Breast epithelium (tissue), 4 donors: Measurements from ENCODE around the gene PRDM10. TPM values are rescaled to one million over a fixed set of nuclear protein-coding genes. Genes with fewer than 3 reads are reported as not detected.

Experiments used
- DNase-seq, 2 donors: peaks; one replicate each; pipeline ENCODE4 v3.0.0-alpha.2; 2019; ENCODE audit warnings: low spot score in 2 of 2
- H3K27ac ChIP-seq, 2 donors: fragments of 200-600 bp; sonication (generic) in 1 of 2; one replicate each; pipeline ENCODE4 v1.5.1; 2016 to 2019; ENCODE audit warnings: mild to moderate bottlenecking in 1 of 2
- H3K27me3 ChIP-seq, 2 donors: fragments of 200-600 bp; sonication (generic) in 1 of 2; one replicate each; pipeline versions ENCODE4 v1.5.1 to v1.6.0; 2017 to 2019; ENCODE audit warnings: control low read depth in 1 of 2, mild to moderate bottlenecking in 1 of 2
- H3K36me3 ChIP-seq: fragments of 200-600 bp; one replicate; pipeline ENCODE4 v1.5.1; 2019
- H3K4me1 ChIP-seq, 2 donors: fragments of 200-600 bp; sonication (generic); one replicate each; pipeline ENCODE4 v1.5.1; 2016 to 2019; ENCODE audit warnings: control low read depth in 1 of 2
- H3K4me3 ChIP-seq, 3 donors: fragments of 200-600 bp; sonication (generic); 1 replicate in 2 of 3; 2 replicates in 1 of 3; pipeline ENCODE4 v1.5.1; 2016 to 2019; ENCODE audit warnings: mild to moderate bottlenecking in 3 of 3, moderate library complexity in 2 of 3
- H3K9me3 ChIP-seq, 2 donors: fragments of 200-600 bp; sonication (generic) in 1 of 2; one replicate each; pipeline ENCODE4 v1.5.1; 2016 to 2019; ENCODE audit warnings: control low read depth in 1 of 2
- POLR2A ChIP-seq: fragments of 450-650 bp; IDR thresholded peaks from one replicate; pipeline ENCODE4 v1.6.1; 2016; ENCODE audit warnings: antibody characterized with exemption, mild to moderate bottlenecking, moderate library complexity
- POLR2AphosphoS5 ChIP-seq, 3 donors: sonication (generic); formaldehyde crosslinking; IDR thresholded peaks; one replicate each; pipeline ENCODE4 v1.6.1; 2017; ENCODE audit warnings: antibody characterized with exemption in 3 of 3
- intact Hi-C: fragments of 100-400 bp; cut with DNase I; formaldehyde crosslinking; loops from one replicate; pipeline ENCODE4 v1.15.1; 2023; ENCODE audit warnings: low total_unique reads
- total RNA-seq, 3 donors: library from RNA; depleted of rRNA; stranded (reverse); fragments of >200 nt; gene quantifications; one replicate each; pipeline ENCODE4 v1.1.0, GENCODE V29; 2016
- TF ChIP-seq, protein P1 (sequence below), 3 donors: fragments of 450-650 bp; IDR thresholded peaks; one replicate each; pipeline ENCODE4 v1.5.1; 2016 to 2017; ENCODE audit warnings: antibody characterized with exemption in 3 of 3, mild to moderate bottlenecking in 3 of 3, moderate library complexity in 3 of 3

The PRDM10 gene
- total RNA-seq, 3 donors from 2014 or later: 4.5 to 15.2 (median 10.8) TPM

- DNase-seq: no peak
- TF ChIP-seq POLR2AphosphoS5 (IDR thresholded peaks at IDR 0.05): no peak
- H3K9me3 ChIP-seq: no peaks in the 10 kb centered on the region
- no peaks in the 10 kb centered on the region for H3K4me1 ChIP-seq
- no peaks in the 10 kb centered on the region for H3K36me3 ChIP-seq
- no peak overlapping the region for H3K27ac ChIP-seq
- no peak overlapping the region for H3K4me3 ChIP-seq
- intact Hi-C loops: no loop called here
- no peaks in the 10 kb centered on the region for H3K27me3 ChIP-seq
Observed at GRCh38 chr11:129946965-129947364, 55.7 kb downstream of the PRDM10 start.

- Histone ChIP-seq H3K27ac (no peak overlapping the region), H3K36me3 (no peaks in the 10 kb centered on the region), H3K4me3 (no peak overlapping the region), H3K27me3 (no peaks in the 10 kb centered on the region), H3K9me3 (no peaks in the 10 kb centered on the region), H3K4me1 (no peaks in the 10 kb centered on the region)
- TF ChIP-seq, protein P1, sequence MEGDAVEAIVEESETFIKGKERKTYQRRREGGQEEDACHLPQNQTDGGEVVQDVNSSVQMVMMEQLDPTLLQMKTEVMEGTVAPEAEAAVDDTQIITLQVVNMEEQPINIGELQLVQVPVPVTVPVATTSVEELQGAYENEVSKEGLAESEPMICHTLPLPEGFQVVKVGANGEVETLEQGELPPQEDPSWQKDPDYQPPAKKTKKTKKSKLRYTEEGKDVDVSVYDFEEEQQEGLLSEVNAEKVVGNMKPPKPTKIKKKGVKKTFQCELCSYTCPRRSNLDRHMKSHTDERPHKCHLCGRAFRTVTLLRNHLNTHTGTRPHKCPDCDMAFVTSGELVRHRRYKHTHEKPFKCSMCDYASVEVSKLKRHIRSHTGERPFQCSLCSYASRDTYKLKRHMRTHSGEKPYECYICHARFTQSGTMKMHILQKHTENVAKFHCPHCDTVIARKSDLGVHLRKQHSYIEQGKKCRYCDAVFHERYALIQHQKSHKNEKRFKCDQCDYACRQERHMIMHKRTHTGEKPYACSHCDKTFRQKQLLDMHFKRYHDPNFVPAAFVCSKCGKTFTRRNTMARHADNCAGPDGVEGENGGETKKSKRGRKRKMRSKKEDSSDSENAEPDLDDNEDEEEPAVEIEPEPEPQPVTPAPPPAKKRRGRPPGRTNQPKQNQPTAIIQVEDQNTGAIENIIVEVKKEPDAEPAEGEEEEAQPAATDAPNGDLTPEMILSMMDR (IDR thresholded peaks at IDR 0.05): no peak
- no peak for TF ChIP-seq POLR2AphosphoS5 (IDR thresholded peaks at IDR 0.05)
- TF ChIP-seq POLR2A: no peak
- DNase-seq: no peak
- intact Hi-C loops: no loop called here
Observed at GRCh38 chr11:129946256-129946655, 56.4 kb downstream of the PRDM10 start.

GRCh38 chr11:129945373-129945772, 57.3 kb downstream of the PRDM10 start:
- Histone ChIP-seq H3K4me1 (no peaks in the 10 kb centered on the region), H3K9me3 (no peaks in the 10 kb centered on the region), H3K36me3 (no peaks in the 10 kb centered on the region), H3K4me3 (no peak overlapping the region), H3K27me3 (no peaks in the 10 kb centered on the region), H3K27ac (no peak overlapping the region)
- no peak for DNase-seq
- intact Hi-C loops: no loop called here
- TF ChIP-seq POLR2AphosphoS5 (IDR thresholded peaks at IDR 0.05) (no peak), POLR2A (no peak)
- TF ChIP-seq, protein P1 (IDR thresholded peaks at IDR 0.05): no peak

GRCh38 chr11:129944696-129945095, 57.9 kb downstream of the PRDM10 start:
- no peaks in the 10 kb centered on the region for H3K9me3 ChIP-seq
- intact Hi-C loops: no loop called here
- H3K4me3 ChIP-seq: no peak overlapping the region
- TF ChIP-seq, protein P1 (IDR thresholded peaks at IDR 0.05): no peak
- TF ChIP-seq POLR2AphosphoS5 (IDR thresholded peaks at IDR 0.05) (no peak), POLR2A (no peak)
- H3K4me1 ChIP-seq: no peaks in the 10 kb centered on the region
- H3K27ac ChIP-seq: no peak overlapping the region
- no peak for DNase-seq
- H3K36me3 ChIP-seq: no peaks in the 10 kb centered on the region
- no peaks in the 10 kb centered on the region for H3K27me3 ChIP-seq

GRCh38 chr11:129943036-129943435, 59.6 kb downstream of the PRDM10 start:
- intact Hi-C loops: no loop called here
- no peak overlapping the region for H3K4me3 ChIP-seq
- H3K27me3 ChIP-seq: no peaks in the 10 kb centered on the region
- H3K36me3 ChIP-seq: no peaks in the 10 kb centered on the region
- H3K9me3 ChIP-seq: no peaks in the 10 kb centered on the region
- no peak for TF ChIP-seq POLR2A
- no peak for TF ChIP-seq POLR2AphosphoS5 (IDR thresholded peaks at IDR 0.05)
- TF ChIP-seq, protein P1 (IDR thresholded peaks at IDR 0.05): no peak
- no peak overlapping the region for H3K27ac ChIP-seq
- DNase-seq: no peak
- H3K4me1 ChIP-seq: no peaks in the 10 kb centered on the region

GRCh38 chr11:129939510-129939909, 63.1 kb downstream of the PRDM10 start:
- H3K4me1 ChIP-seq: no peaks in the 10 kb centered on the region
- DNase-seq: no peak
- H3K4me3 ChIP-seq: no peak overlapping the region
- H3K9me3 ChIP-seq: no peaks in the 10 kb centered on the region
- TF ChIP-seq, protein P1 (IDR thresholded peaks at IDR 0.05): no peak
- TF ChIP-seq POLR2A (no peak), POLR2AphosphoS5 (IDR thresholded peaks at IDR 0.05) (no peak)
- H3K36me3 ChIP-seq: no peaks in the 10 kb centered on the region
- intact Hi-C loops: no loop called here
- H3K27me3 ChIP-seq: no peaks in the 10 kb centered on the region
- no peak overlapping the region for H3K27ac ChIP-seq
